ENCODE data around the gene CTNNA2.

Gene CTNNA2

DNA sequence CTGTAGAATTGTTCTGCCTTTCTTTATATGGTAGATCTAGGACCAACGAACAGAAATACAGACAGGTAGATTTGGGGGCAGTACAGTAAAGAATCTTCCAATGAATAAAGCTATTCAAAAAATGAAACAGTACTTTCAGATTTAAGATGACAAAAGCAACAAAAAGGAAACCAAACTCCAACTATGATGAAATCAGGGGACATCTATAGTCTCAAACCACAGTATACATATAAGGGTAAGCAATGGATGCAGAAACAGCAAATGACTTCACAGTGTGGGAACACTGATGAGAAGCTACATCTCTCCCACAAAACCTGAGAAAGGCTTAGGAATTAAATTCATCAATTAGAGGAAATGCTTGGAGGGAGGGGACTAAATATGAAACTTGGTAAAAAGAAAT lies 202.5 kb downstream of the CTNNA2 start:
- DNase-seq: no peak

DNA sequence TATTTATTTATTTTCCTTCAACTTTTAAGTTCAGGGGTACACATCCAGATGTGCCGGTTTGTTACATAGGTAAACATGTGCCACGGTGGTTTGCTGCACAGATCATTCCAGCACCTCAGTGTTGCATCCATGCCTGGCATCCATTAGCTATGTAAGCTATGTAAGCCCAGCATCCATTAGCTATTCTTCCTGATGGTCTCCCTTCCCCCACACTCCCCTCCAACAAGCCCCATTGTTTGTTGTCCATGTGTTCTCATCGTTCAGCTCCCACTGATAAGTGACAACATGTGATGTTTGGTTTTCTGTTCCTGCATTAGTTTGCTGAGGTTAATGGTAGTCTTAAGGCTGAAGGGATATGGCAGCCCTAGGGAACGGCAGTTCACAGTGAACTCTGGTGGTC lies 203.4 kb downstream of the CTNNA2 start:
- DNase-seq: no peak

DNA sequence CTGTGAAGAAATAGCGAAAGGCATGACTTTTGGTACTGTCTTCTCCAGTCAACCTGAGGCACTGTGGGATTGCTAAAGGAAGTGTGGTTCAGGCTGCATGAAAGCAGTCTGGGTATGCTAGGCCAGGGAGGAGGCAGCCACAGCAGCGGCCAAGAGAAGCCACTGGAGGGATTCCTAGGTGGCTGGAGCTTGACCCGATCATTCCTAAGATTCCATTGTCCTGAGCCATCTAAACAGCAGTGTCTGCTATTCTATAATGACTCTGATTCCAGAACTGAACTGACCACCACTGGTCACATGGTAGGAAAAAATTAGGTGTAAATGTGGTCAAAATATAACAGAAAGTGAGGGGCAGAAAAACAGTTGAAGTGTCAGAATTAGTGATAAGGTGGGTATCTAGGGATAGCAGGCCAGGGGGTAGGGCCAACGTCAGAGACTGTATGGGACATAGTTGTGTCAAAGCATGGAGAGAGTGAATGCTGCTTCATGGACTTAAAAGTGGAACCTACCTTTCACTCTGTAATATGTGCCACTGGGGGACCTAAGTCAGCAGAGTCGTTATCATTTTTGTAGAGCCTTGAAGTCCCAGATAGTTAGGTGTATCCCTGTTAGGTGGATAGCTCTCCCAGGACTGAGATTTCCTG lies 204.6 kb downstream of the CTNNA2 start:
- no peak for DNase-seq

DNA sequence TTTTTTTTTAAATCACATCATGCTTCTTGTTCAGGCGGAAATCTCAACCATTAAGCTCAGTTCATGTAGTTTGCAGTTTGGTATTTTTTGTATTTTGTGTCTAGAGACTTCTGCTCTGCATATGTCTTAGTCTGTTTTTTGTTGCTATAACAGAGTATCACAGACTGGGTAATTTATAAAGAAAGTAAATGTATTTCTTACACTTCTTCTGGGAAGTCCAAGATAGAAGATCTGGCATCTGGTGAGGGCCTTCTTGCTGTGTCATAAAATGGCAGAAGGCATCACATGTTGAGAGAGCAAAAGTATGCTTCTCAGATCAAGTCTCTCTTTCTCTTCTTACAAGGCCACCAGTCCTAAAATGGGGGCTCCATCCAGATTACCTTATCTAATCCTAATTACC lies 208.2 kb downstream of the CTNNA2 start:
- DNase-seq: no peak

DNA sequence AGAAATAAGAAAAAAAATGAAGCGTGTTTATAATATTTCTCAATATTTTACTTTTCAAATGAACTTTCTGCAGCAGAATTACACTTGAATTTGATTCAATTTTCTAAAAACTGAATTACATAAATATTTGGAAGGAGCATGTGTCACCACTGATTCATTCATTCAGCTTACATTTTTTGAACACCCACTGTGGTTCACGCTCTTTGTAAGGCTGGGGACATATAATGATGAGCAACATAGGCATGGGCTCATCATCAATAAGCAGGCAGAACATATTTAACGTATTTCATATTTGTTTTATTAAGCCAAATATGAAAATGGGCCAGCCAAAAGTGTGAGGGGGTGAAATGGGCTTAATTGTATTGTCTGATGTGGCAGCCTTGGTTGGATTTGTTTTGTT lies 209.1 kb downstream of the CTNNA2 start:
- DNase-seq: no peak

DNA sequence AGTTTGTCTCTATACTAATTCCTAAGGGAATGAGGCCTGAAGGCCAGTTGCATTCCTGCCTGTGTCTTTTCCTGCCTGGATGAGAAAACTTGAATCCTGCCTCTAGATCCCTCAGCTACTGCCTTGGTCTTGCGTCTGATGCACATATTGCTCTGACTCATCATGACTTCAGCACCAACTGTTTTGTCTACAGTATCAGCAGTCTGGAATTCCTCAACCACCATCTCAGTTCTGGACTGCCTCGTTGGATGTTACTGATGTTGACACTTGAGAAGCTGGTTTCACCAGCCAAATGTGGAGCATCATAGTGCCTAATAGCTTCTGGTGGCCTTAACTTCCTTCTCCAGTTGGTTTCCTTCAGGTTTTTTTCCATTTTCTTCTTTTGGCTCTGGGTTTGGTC lies 211.0 kb downstream of the CTNNA2 start:
- DNase-seq: no peak

DNA sequence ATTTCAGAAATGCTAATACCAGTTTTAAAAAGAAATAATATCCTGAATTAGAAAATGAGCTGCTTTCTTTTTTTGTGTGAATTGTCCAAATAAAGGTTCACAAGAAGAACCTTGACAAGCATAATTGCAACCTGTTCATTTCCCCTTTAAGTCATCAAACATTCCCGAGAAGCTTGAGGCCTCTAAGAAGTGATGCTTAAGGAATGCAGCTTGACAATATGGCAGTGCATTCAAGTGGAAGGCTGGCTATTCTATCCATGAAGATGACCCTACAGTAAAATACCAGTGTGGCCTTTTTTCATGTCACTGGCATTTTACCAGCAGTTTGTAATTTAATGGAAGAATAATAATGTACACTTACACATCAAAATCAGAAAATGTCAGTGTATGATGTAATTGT lies 216.7 kb downstream of the CTNNA2 start:
- DNase-seq: no peak

DNA sequence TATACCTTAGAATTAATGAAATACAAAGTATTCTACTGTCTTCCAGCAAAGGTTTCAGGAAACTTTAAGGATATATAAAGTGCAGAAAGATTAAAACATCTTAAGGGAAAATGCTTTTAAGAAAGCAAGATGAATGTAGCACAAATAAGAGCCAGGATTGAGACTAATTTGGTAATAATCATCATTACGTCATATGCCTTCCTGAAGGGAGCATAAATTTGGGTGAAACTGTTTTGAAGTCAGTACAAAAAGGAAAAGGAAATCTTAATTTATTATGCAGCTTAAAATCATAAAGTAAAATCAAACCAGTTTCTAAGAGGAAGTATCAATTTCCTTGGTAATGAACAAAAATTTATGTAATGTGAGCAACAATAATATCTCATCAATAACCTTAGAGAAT lies 221.7 kb downstream of the CTNNA2 start:
- no peak for DNase-seq

DNA sequence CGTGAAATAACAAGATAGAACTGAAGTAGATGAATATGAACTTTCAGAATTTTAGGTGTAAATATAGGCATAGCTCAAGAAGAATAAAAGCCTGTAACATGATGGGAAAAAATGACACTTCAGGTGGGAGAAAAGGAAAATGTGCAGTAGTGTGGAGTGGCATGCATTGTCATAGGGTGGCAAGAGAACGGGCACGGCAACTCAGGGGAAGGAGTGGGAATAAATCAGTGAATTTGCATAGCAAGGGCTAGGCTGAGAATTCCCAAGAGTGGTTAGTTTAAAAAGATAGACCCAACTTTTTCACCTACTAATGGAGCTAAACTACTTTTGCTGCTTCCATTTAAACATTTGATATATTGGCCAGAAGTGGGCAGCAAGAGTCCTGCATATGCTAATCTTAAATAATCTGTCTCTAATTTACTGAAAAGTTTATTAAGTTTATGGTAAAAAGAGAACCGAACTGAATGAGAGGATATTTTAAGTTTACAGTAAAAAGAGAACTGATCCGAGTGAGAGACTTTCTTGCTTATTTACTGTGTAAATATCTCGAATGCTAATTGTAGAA lies 228.1 kb downstream of the CTNNA2 start:
- no peak for DNase-seq

DNA sequence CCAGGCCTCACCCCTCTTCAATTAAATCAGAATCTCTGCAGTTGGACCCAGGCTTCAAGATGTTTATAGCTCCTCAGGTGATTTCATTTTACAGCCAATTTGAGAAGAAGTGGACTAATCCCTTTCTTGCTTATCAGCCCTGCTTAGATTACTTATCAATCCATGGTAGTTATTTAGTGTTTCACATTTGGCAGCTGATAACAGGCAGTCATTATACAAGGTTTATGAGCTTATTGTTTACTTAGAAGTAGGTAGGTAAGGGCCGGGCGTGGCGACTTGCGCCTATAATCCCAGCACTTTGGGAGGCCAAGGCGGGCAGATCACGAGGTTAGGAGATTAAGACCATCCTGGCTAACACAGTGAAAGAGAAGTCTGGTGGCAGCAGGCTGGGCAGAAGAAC lies 237.5 kb downstream of the CTNNA2 start:
- no peak for DNase-seq

DNA sequence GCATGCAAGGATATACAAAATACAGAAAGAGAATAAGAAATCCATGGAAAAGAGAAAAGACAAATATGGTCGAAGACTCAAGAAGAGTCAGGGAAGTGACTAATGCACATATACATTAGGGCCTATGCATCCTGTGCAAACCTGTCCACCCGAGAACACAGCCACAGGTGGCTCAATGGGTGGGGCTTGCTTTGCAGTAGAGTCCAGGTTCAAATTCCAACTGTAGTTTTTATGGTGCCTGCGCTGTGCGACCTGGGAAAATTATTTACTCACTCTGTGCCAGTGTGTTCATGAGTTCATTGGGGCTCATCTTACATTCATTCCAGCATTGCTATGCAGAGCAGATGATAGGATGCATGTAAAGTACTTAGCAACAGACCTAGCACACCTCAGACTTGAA lies 244.7 kb downstream of the CTNNA2 start:
- DNase-seq: no peak

DNA sequence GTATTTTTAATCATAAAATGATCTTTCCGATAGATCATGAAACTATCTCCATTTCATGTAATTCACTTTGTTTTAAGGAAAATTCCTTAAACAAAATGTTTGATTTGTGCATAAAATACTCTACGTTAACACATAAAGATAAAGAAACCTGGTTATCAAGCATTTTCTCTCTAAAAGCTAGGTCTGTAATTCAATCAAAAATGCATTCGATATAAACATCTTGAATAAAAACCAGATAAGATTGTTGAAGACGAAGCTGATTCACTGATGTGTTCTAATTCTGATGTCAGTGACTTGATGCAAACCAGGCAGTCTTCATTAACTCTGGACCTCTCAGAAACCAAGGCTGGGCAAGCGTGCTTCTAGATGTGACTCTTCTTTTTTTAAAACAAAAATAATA lies 245.2 kb downstream of the CTNNA2 start:
- no peak for DNase-seq

DNA sequence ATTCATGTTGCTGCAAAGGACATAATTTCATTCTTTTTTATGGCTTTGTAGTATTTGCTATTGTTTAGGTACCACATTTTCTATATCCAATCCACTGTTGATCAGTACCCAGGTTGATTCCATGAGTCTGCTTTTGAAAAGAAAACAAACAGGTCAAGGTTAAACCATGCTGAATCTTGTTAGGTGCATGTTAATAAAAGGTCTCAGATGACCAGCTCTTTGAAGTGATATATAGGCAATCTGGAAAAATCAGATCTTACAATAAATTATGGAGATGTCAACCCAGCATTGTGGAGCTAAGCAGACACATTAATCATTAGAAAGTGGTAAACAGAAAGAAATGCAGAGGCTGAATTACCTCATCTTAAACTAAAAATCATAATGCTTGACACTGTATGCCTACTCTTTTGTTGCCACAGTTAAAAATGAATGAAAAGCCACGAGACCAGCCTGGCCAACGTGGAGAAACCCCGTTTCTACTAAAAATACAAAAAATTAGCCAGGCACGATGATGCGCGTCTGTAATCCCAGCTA lies 246.0 kb downstream of the CTNNA2 start:
- DNase-seq: no peak

DNA sequence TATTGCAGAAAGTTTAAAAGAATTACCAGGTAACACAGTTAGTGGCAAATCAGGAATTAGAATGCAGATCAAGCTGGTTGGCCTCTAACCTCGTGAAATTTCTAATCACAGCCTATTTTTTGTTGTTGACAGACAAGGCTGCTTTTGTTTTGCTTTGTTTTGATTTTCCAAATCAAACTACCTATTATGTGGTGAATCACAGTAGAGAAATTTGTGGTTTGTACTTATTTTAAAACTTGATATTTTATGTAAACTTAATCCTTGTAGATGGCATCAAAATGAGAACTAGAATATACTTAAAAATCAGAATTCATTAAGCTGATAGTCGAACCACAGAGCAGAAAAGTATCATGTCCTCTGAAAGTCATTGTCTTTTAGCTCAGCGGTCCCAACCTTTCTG lies 258.1 kb downstream of the CTNNA2 start:
- DNase-seq: no peak

DNA sequence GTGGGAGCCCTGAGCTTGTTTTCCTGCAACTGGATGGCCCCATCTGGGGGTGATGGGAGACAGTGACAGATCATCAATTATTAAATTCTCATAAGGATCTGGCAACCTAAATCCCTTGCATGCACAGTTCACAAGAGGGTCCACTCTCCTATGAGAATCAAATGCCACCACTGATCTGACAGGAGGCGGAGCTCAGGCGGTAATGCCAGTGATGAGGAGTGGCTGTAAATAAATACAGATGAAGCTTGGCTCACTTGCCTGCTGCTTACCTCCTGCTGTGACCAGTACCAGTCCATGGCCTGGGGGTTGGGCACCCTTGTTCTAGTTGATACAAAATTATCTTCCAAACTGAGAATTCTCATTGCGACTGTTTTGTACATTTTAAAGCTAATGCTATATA lies 258.6 kb downstream of the CTNNA2 start:
- no peak for DNase-seq

DNA sequence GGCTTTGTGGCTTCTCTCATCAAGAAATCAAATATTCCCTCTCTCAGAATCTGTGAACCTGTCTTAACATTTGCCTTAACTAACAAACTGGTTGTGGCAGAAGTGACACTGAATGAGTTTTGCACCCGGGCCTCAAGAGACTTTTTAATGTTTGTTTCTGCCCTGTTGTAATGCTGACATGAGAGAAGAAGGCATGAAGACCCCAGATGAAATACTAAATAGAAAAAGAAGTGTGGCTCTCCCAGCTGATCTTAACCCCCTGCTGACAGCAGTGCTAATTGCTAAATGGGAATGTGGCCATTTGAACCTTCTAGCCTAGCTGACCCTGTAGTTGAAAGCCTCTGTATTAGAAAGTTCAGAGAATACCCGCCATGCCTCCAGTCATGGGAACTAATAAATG lies 261.2 kb downstream of the CTNNA2 start:
- no peak for DNase-seq

DNA sequence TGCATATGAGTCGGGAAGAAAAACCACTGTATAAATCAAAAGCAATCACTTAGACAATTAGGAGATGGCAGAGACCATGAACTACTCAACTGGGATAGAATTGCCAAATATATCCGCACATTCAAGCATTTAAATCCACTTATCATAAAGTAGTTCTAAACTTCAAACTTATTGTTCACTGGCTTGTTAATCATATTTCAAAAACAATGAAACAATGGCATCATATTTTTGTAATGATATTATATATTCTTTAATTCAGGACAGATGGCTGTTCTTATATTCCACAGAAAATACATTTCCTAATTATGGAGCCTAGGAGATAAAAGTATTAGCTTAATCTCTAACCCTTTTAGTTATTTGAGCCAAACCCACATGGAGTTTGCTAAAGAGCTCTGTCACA lies 263.6 kb downstream of the CTNNA2 start:
- no peak for DNase-seq

DNA sequence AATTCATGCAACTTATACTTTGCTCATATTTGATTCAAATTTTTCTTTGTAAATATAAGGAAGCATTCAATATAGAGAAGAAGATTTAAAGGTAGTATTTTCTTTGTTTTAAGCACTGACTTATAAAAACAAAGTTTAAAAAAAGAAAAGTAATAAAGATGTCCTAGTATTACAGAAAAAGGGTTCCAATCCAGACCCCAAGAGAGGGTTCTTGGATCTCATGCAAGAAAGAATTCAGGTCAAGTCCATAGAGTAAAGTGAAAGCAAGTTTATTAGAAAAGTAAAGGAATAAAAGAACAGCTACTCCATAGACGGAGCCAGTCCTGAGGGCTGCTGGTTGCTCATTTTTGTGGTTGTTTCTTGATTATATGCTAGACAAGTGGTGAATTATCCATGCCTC lies 267.9 kb downstream of the CTNNA2 start:
- DNase-seq: no peak

DNA sequence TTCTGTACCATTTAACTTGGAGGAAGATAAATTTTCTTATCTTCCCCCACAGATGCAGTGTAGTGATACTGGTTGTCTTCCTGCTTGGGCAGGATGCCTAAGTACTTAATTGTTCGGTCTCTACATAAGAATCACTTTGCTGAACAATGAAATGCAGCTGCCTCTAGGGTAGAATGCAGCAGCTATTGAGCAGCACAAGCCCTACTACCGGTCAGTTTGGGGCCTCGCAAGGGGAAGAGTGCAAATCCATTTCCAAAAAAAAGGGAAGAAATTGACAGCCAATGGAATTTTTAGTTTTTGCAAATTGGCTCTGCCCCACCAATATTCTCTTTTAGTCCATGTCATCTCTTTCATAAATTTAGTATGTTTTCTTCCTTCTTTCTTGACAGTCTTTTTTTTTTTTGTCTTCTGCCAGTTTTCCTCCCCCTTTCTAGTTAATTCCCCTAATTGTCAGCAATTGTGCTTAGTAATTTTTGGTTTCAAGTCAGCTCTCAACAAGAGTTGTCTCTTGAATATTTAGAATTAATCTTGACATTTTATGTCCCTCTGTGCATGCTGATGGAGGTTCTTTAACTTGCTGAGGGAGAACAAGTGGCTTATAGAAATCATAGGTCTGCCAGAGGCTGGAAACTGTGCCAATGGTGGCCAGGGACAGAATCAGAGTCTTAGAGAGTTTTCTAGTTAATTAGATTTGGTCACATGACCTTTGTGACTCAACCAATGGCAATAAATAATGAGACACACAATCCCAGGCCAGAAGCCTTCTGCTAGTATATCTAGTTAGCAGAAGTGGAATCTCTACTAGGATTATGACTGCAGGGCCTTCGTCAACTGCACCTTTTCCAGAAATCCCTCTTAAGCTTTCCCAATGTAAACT lies 270.0 kb downstream of the CTNNA2 start:
- DNase-seq: no peak

DNA sequence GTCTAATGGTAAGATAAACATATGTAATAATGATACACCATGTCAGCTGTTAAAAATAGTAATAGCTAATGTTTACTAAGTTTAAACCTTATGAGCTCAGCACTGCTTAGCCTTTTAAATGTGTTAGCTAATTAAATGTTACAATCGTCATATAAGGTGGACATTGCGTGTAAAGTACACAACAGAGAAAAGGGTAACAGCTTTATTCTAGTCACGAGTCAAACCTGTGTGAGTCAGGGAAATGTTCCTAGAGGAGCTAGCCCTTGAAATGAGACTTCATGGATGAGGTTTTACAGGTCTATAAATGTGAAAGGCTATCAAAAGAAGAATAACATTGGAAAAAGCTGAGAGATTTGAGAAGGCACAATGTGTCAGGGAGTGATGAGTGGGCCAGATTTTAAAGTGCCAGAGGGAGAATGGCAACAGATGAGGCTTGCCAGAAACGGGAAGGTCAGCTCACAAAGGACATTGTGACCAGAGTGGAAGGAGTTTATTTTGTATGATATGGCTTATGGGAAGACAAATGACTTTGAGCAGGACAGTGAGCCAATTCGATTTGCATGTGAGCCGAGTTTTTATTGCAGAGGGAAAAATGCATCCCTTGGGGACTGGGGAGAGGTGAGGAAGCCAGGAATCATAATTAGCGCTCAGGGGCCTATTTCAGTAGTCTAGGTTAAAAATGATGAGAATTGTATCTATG lies 276.3 kb downstream of the CTNNA2 start:
- no peak for DNase-seq

DNA sequence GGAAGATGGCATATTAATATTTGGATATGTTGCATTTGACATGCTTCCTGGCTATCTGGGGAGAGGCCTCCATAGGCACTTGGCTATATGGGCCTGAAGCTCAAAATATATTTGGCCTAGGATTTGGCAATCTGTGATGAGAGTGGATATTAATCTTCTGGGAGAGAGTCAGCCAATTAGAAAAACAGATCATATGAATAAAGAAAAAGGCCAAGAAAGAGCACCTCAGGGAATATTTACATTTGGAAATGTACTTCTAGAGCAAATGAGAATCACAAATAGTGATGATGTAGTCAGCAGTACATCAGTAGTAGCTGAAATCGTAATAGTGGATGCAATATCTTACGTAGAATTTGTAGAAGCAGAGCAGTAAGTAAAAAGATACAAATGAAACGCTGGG lies 277.0 kb downstream of the CTNNA2 start:
- no peak for DNase-seq

DNA sequence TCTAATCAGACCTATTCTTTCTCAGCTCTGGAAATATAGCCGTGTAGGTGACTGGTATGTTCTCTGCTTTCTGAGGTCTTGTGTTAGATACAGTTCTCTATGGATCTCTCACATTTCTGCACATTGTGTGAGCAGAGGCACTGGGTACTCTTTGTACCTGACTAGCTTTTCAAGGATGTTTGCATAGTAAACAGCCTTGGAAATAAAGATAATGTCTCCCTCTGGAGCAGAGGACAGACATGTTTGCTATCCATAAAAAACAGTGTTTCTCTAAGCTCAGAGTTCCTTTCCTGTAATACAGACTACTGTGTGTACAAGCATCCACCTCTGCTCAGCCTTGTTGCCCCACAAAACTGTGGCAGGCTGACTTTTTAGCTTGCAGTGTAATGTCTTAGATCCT lies 279.2 kb downstream of the CTNNA2 start:
- no peak for DNase-seq

DNA sequence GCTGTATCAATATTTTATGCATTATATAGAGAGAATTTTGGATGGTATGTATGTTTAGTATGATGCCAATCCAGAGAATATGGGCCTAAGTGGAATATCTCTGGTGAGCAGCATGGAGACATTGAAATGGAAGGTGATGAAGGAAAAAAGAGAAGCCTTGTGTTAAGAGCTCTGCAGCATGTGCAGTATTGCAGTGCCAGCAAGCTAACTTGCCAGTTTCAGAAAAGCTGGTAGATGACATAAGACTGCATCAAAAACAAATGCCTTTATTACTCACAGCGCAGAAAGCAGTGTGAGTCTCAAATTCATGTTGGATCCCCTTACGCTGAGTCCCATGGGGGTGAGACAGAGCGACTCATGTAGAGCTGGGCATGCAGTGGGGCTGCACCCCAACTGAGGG lies 280.2 kb downstream of the CTNNA2 start:
- DNase-seq: no peak

DNA sequence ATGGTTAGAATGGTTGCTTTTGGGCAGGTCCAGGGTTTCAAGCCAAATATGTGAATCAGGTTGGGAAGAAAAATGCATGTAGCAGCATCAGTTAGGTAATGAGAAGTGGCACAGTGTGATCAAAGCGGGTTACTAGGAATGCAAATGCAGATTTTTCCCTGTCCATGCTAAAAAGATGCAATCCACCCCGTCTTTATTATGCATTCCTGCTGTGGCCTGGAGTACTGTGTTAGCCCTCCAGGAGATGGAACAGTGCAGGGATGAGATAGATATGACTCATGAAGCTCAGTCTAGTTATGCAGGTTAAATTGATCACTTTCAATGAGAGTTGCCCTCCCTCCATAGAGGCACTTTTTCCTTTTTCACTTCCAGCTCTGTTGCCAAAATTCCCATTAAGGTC lies 283.8 kb downstream of the CTNNA2 start:
- no peak for DNase-seq
